GM06990 (cell line): ENCODE data around the gene JAKMIP1.

Experiments used
- DNase-seq: peaks from one replicate; pipeline ENCODE4 v3.0.0-alpha.2; 2011; ENCODE audit not compliant: insufficient read length; ENCODE audit errors: extremely low read depth
- H3K27me3 ChIP-seq: replicated peaks from 2 replicates; pipeline ENCODE4 v1.6.0; 2011; ENCODE audit warnings: low read length; ENCODE audit not compliant: control insufficient read depth, insufficient read depth
- H3K36me3 ChIP-seq: 2 replicates; pipeline ENCODE4 v1.5.1; 2011; ENCODE audit warnings: low read length; ENCODE audit not compliant: control insufficient read depth, insufficient read depth
- H3K4me3 ChIP-seq: replicated peaks from 2 replicates; pipeline ENCODE4 v1.5.1; 2011; ENCODE audit warnings: low read depth, mild to moderate bottlenecking, control low read depth, low read length
- CTCF ChIP-seq: IDR thresholded peaks from 2 replicates; pipeline ENCODE4 v1.5.1; 2011; ENCODE audit warnings: low read length, control low read depth, mild to moderate bottlenecking, inconsistent platforms; ENCODE audit not compliant: insufficient read depth, poor library complexity, severe bottlenecking

The JAKMIP1 gene

DNA sequence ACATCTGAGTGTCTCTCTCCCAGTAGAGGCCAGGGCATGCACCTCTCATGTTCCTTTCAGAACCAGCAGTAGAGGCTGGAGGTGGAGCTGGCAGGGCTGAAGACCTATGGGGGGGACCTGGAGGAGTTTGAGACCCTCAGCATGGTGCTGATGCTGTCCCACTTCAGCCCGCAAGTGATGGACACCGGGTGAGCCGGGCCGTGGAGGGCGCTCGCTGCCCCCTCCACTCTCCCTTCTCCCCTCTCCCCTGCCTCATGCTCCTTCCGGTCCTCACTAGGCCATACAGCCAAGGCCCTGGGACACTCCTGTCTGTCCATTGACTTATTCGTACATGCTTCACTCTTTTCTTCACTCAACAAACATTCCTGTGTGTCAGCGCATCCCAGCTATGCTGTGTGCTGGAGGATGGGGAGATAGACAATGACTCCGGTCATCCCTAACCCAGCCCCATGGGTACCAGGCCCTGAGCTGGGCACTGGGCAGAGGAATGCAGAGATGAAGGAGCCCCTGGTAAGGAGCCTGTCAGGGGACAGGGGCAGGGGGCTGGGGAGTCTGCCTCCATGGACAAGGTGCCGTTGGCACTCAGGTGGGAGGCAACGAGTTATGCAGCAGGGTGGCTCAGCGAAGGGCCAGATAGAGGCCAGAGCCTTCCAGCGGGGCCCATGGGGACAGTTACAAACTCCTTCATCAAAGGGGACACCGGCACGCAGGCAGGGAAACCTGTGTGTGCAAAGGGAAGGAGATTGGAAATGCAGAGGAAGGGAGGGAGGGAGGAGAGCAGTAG lies 40.9 kb upstream of the JAKMIP1 start:
- H3K27me3 ChIP-seq: no peaks in the 10 kb centered on the region; the same call in 1 of the 2 replicates
- no peak for DNase-seq
- H3K36me3 ChIP-seq: no peaks in the 10 kb centered on the region

GRCh38 chr4:6239968-6240367 lies 39.6 kb upstream of the JAKMIP1 start:
- TF ChIP-seq CTCF: no peak
- no peaks in the 10 kb centered on the region for H3K36me3 ChIP-seq
- no peak for DNase-seq
- H3K27me3 ChIP-seq: peaks cover 3% of the 10 kb centered on the region; the same call in 1 of the 2 replicates
- no peak overlapping the region for H3K4me3 ChIP-seq

More for the DNA sequence above, 40.9 kb upstream of the JAKMIP1 start:
- no peak overlapping the region for H3K4me3 ChIP-seq
- TF ChIP-seq CTCF: no peak

DNA sequence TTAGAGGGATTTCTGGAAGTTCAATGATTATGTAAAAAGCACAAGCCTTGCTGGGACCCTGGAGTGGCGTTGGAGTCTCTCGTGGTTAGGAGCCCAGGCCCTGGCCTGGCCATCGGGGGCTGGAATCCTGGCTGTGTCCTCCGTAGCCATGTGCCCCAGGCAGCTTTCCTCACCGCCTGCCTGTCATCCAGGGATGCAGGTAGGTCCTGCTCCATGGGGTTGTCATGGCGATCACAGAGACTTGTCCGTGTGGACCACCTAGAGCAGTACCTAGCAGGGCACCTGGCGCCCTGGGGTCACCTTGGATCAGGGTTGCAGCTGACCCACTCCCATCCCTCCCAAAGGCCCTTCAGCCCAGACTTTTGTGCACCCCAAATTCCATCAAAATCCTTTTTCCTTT lies 39.1 kb upstream of the JAKMIP1 start:
- H3K4me3 ChIP-seq: no peak overlapping the region
- TF ChIP-seq CTCF: no peak
- no peaks in the 10 kb centered on the region for H3K36me3 ChIP-seq
- H3K27me3 ChIP-seq: peaks cover 3% of the 10 kb centered on the region; the same call in 1 of the 2 replicates
- no peak for DNase-seq

DNA sequence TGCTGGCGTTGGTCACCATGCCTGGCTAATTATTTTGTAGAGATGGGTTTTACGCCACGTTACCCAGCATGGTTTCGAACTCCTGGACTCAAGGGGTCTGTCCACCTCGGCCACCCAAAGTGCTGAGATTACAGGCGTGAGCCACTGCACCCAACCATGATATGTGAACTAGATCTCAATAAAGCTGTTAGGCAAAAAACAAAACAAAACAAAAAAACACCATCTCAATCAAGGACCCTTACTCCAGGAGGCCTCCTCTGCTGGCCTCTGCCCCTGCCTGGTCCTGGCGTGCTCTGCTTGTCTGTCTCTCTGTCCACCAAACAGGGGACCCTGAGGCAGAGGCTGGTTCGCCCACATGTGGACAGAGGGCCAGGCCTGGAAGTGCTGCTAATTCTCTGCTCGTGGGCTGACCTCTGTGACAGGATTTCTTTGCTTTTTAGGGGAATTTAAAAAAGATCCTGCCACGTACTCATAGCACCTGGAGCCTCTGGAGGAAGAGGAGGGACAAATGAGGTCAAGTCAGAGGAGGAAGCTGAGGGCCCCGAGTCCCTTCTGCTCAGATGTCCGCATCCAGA lies 36.6 kb upstream of the JAKMIP1 start:
- Histone ChIP-seq H3K36me3 (no peaks in the 10 kb centered on the region), H3K4me3 (no peak overlapping the region), H3K27me3 (peaks cover 3% of the 10 kb centered on the region; the same call in 1 of the 2 replicates)
- no peak for DNase-seq
- no peak for TF ChIP-seq CTCF

- no peak for DNase-seq
- Histone ChIP-seq H3K4me3 (no peak overlapping the region), H3K36me3 (no peaks in the 10 kb centered on the region), H3K27me3 (peaks cover 3% of the 10 kb centered on the region; the same call in 1 of the 2 replicates)
- no peak for TF ChIP-seq CTCF
Measured at GRCh38 chr4:6235901-6236640, 35.7 kb upstream of the JAKMIP1 start.
